ENCODE data around the gene COA3. TPM values are rescaled to one million over a fixed set of nuclear protein-coding genes. Genes with fewer than 3 reads are reported as not detected.
A peak's percentile ranks its signal among the peaks of the same experiment; 100 is the strongest.

Gene COA3
- polyA plus RNA-seq (2013, experiment 1 of 2), result 87.7 TPM
- polyA plus RNA-seq (2013, experiment 2 of 2), result 86.6 TPM

- H4K91ac ChIP-seq (ENCODE audit: low read depth, low read length, poor library complexity), result no peak within 1 kb of the TSS
- H3K27ac ChIP-seq (replicated peaks; ENCODE audit: low read length), result no peak within 1 kb of the TSS
- H3K23ac ChIP-seq (ENCODE audit: low read depth, low read length, poor library complexity), result no peak within 1 kb of the TSS
- no peaks in the 10 kb centered on the region for H3K79me1 ChIP-seq (ENCODE audit: low read depth, low read length)
- H3K4me3 ChIP-seq (ENCODE audit: low read length in 2 of 2), result peak within 1 kb of the TSS; percentile 66 to 97
- no peak within 1 kb of the TSS for H2BK5ac ChIP-seq (ENCODE audit: low read length)
- H3K27me3 ChIP-seq (ENCODE audit: control insufficient read depth in 3 of 3, insufficient read depth in 3 of 3, low read depth in 1 of 3, low read length in 3 of 3), result peaks cover 0 to 2% (median 0%) of the 10 kb centered on the region in 3 experiments
- DNase-seq (ENCODE audit: low spot score), result peak; percentile 77
- peaks cover 4 to 25% of the 10 kb centered on the region in 2 donors for H3K36me3 ChIP-seq (replicated peaks in 1 of 2; ENCODE audit: control insufficient read depth in 2 of 2, insufficient read depth in 2 of 2, low read length in 2 of 2)
- no peak within 1 kb of the TSS for H2AK5ac ChIP-seq (ENCODE audit: low read depth, low read length)
- H3K9me3 ChIP-seq (replicated peaks in 1 of 2; ENCODE audit: control insufficient read depth in 2 of 2, insufficient read depth in 1 of 2, low read depth in 1 of 2, low read length in 2 of 2), result peaks cover 0 to 4% of the 10 kb centered on the region in 2 donors
- H3K9ac ChIP-seq (ENCODE audit: low read depth, low read length, poor library complexity), result peak within 1 kb of the TSS; percentile 87
- peak within 1 kb of the TSS; percentile 19 for H2BK15ac ChIP-seq (ENCODE audit: low read length)
- H3K14ac ChIP-seq (ENCODE audit: low read length), result peak within 1 kb of the TSS; percentile 85
- peak within 1 kb of the TSS; percentile 94 for H3K18ac ChIP-seq (ENCODE audit: low read length)
- no peak within 1 kb of the TSS for H2BK12ac ChIP-seq (ENCODE audit: low read length)
- H2AFZ ChIP-seq (ENCODE audit: low read length), result peak within 1 kb of the TSS; percentile 80
- H4K8ac ChIP-seq (ENCODE audit: low read depth, low read length), result no peak within 1 kb of the TSS
- H3K4ac ChIP-seq (ENCODE audit: low read length), result no peak within 1 kb of the TSS
- H2BK120ac ChIP-seq (ENCODE audit: low read depth, low read length), result no peak within 1 kb of the TSS
- no CpG with 5 or more reads among the region's 66 CpGs for WGBS, 2 donors (ENCODE audit: extremely low coverage in 2 of 2, insufficient read length in 2 of 2, insufficient replicate concordance in 1 of 2)
- H3K4me2 ChIP-seq (ENCODE audit: insufficient read depth, low read length, poor library complexity, severe bottlenecking), result peak within 1 kb of the TSS; percentile 58
- H3K4me1 ChIP-seq (ENCODE audit: control insufficient read depth in 2 of 2, insufficient read depth in 1 of 2, low read depth in 1 of 2, low read length in 2 of 2), result peaks cover 10 to 16% of the 10 kb centered on the region in 2 donors
Observed at GRCh38 chr17:42798383-42799380, at the start of gene COA3, which contains the start of gene CNTD1. COA3 (minus strand) TSS chr17:42798704; CDS start chr17:42798681, 23 bp downstream. CNTD1 (plus strand) TSS chr17:42798861; CDS start chr17:42799068, 207 bp downstream.

- Histone ChIP-seq H2AK5ac (ENCODE audit: low read depth, low read length) (no peak overlapping the region), H3K9me3 (replicated peaks in 1 of 2; ENCODE audit: control insufficient read depth in 2 of 2, insufficient read depth in 1 of 2, low read depth in 1 of 2, low read length in 2 of 2) (no peaks in the 10 kb centered on the region), H2BK12ac (ENCODE audit: low read length) (no peak overlapping the region), H3K36me3 (replicated peaks in 1 of 2; ENCODE audit: control insufficient read depth in 2 of 2, insufficient read depth in 2 of 2, low read length in 2 of 2) (peaks cover 22 to 33% of the 10 kb centered on the region in 2 donors), H4K91ac (ENCODE audit: low read depth, low read length, poor library complexity) (no peak overlapping the region), H3K27ac (replicated peaks; ENCODE audit: low read length) (no peak overlapping the region), H3K18ac (ENCODE audit: low read length) (no peak overlapping the region), H2BK120ac (ENCODE audit: low read depth, low read length) (no peak overlapping the region), H3K27me3 (ENCODE audit: control insufficient read depth in 3 of 3, insufficient read depth in 3 of 3, low read depth in 1 of 3, low read length in 3 of 3) (no peaks in the 10 kb centered on the region), H3K4ac (ENCODE audit: low read length) (no peak overlapping the region), H3K9ac (ENCODE audit: low read depth, low read length, poor library complexity) (no peak overlapping the region), H2AFZ (ENCODE audit: low read length) (no peak overlapping the region), H3K79me1 (ENCODE audit: low read depth, low read length) (no peaks in the 10 kb centered on the region), H3K4me2 (ENCODE audit: insufficient read depth, low read length, poor library complexity, severe bottlenecking) (no peak overlapping the region), H3K23ac (ENCODE audit: low read depth, low read length, poor library complexity) (no peak overlapping the region), H2BK5ac (ENCODE audit: low read length) (no peak overlapping the region), H4K8ac (ENCODE audit: low read depth, low read length) (no peak overlapping the region), H3K14ac (ENCODE audit: low read length) (no peak overlapping the region), H3K4me3 (ENCODE audit: low read length in 2 of 2) (no peak overlapping the region), H2BK15ac (ENCODE audit: low read length) (no peak overlapping the region), H3K4me1 (ENCODE audit: control insufficient read depth in 2 of 2, insufficient read depth in 1 of 2, low read depth in 1 of 2, low read length in 2 of 2) (no peaks in the 10 kb centered on the region)
- WGBS, 2 donors (ENCODE audit: extremely low coverage in 2 of 2, insufficient read length in 2 of 2, insufficient replicate concordance in 1 of 2), result no CpG with 5 or more reads among the region's 3 CpGs
- no peak for DNase-seq (ENCODE audit: low spot score)
Observed at GRCh38 chr17:42848093-42848492, 49.6 kb upstream of the COA3 start.

- Histone ChIP-seq H3K4me1 (ENCODE audit: control insufficient read depth in 2 of 2, insufficient read depth in 1 of 2, low read depth in 1 of 2, low read length in 2 of 2) (no peaks in the 10 kb centered on the region), H3K9me3 (replicated peaks in 1 of 2; ENCODE audit: control insufficient read depth in 2 of 2, insufficient read depth in 1 of 2, low read depth in 1 of 2, low read length in 2 of 2) (no peaks in the 10 kb centered on the region), H3K4ac (ENCODE audit: low read length) (no peak overlapping the region), H3K27ac (replicated peaks; ENCODE audit: low read length) (no peak overlapping the region), H4K91ac (ENCODE audit: low read depth, low read length, poor library complexity) (no peak overlapping the region), H3K23ac (ENCODE audit: low read depth, low read length, poor library complexity) (no peak overlapping the region), H2BK5ac (ENCODE audit: low read length) (no peak overlapping the region), H2BK15ac (ENCODE audit: low read length) (no peak overlapping the region), H3K14ac (ENCODE audit: low read length) (no peak overlapping the region), H3K4me2 (ENCODE audit: insufficient read depth, low read length, poor library complexity, severe bottlenecking) (no peak overlapping the region), H4K8ac (ENCODE audit: low read depth, low read length) (no peak overlapping the region), H3K79me1 (ENCODE audit: low read depth, low read length) (no peaks in the 10 kb centered on the region), H3K9ac (ENCODE audit: low read depth, low read length, poor library complexity) (no peak overlapping the region), H2BK12ac (ENCODE audit: low read length) (no peak overlapping the region), H2AFZ (ENCODE audit: low read length) (no peak overlapping the region), H3K4me3 (ENCODE audit: low read length in 2 of 2) (no peak overlapping the region), H2AK5ac (ENCODE audit: low read depth, low read length) (no peak overlapping the region), H3K27me3 (ENCODE audit: control insufficient read depth in 3 of 3, insufficient read depth in 3 of 3, low read depth in 1 of 3, low read length in 3 of 3) (no peaks in the 10 kb centered on the region), H3K18ac (ENCODE audit: low read length) (no peak overlapping the region), H2BK120ac (ENCODE audit: low read depth, low read length) (no peak overlapping the region), H3K36me3 (replicated peaks in 1 of 2; ENCODE audit: control insufficient read depth in 2 of 2, insufficient read depth in 2 of 2, low read length in 2 of 2) (peaks cover 24 to 46% of the 10 kb centered on the region in 2 donors)
- DNase-seq (ENCODE audit: low spot score), result no peak
- no CpG with 5 or more reads among the region's 9 CpGs for WGBS, 2 donors (ENCODE audit: extremely low coverage in 2 of 2, insufficient read length in 2 of 2, insufficient replicate concordance in 1 of 2)
Observed at GRCh38 chr17:42846594-42847280, 48.2 kb upstream of the COA3 start.
